Cardiac muscle cell (in vitro differentiated cells and primary cell): ENCODE measurements around the gene PRRT1. TPM values are rescaled to one million over a fixed set of nuclear protein-coding genes. Genes with fewer than 3 reads are reported as not detected.
"Not testable (repeated sequence)": the region's sequence is repeated elsewhere in the genome, so short reads cannot be mapped to it uniquely, and the experiment has no call there.

Experiments
- DNase-seq, 2 donors: peaks; one replicate each; pipeline versions ENCODE4 v3.0.0 to v3.0.0-alpha.2; 2010 to 2017; ENCODE audit warnings: low read depth in 1 of 2, low spot score in 1 of 2
- H3K27ac ChIP-seq: fragments of 200-600 bp; sonication (generic); 2 replicates; pipeline ENCODE4 v1.5.1; 2016
- H3K27me3 ChIP-seq: fragments of 200-600 bp; sonication (generic); 2 replicates; pipeline ENCODE4 v1.6.0; 2016; ENCODE audit warnings: control low read depth
- H3K36me3 ChIP-seq: fragments of 200-600 bp; sonication (generic); 2 replicates; pipeline ENCODE4 v1.5.1; 2016; ENCODE audit warnings: control low read depth
- H3K4me1 ChIP-seq: fragments of 200-600 bp; sonication (generic); 2 replicates; pipeline ENCODE4 v1.8.1; 2017; ENCODE audit warnings: low read depth, mild to moderate bottlenecking, mixed run types
- H3K4me3 ChIP-seq: fragments of 200-600 bp; sonication (generic); 2 replicates; pipeline ENCODE4 v1.5.1; 2016; ENCODE audit warnings: mild to moderate bottlenecking
- H3K9me3 ChIP-seq: fragments of 200-600 bp; sonication (generic); 2 replicates; pipeline ENCODE4 v1.5.1; 2017; ENCODE audit warnings: low read depth, mild to moderate bottlenecking, control low read depth
- polyA plus RNA-seq: library from polyadenylated mRNA; unstranded; fragments of >200 nt; fragmentation: Nextera tagmentation; extraction: Ambion mirVana; gene quantifications from 2 replicates; pipeline ENCODE4 v1.2.1, GENCODE V29; 2016
- total RNA-seq: library from RNA; depleted of rRNA; stranded (reverse); fragments of >200 nt; gene quantifications from 2 replicates; pipeline ENCODE4 v1.2.3, GENCODE V29; 2016
- TF ChIP-seq, protein P1 (sequence below): IDR thresholded peaks from 2 replicates; pipeline ENCODE4 v1.5.1; 2012; ENCODE audit warnings: low read depth, mild to moderate bottlenecking, low read length

PRRT1 gene
- total and polyA plus RNA-seq, 2 experiments from 2014 or later = 4.4 to 4.9 TPM

DNA sequence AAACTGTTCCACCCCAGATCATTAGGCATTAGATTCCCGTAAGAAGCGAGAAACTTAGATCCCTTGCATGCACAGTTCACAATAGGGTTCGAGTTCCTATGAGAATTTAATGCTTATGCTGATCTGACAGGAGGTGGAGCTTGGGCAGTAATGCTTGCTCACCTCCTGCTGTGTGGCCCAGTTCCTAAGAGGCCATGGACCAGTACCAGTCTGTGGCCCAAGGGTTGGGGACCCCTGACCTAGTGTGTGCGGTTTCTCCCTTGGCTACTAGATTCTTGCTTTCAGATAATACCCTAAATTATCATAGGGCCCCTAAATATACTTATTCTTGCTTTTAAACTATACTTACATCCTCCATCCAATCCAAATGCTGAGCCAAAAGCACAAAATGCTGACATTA, 42.6 kb upstream of the PRRT1 start:
- H3K9me3 ChIP-seq = no peaks in the 10 kb centered on the region
- H3K36me3 ChIP-seq = no peaks in the 10 kb centered on the region
- no peaks in the 10 kb centered on the region for H3K27me3 ChIP-seq
- H3K4me3 ChIP-seq = no peak overlapping the region
- H3K4me1 ChIP-seq = no peaks in the 10 kb centered on the region
- TF ChIP-seq, protein P1, sequence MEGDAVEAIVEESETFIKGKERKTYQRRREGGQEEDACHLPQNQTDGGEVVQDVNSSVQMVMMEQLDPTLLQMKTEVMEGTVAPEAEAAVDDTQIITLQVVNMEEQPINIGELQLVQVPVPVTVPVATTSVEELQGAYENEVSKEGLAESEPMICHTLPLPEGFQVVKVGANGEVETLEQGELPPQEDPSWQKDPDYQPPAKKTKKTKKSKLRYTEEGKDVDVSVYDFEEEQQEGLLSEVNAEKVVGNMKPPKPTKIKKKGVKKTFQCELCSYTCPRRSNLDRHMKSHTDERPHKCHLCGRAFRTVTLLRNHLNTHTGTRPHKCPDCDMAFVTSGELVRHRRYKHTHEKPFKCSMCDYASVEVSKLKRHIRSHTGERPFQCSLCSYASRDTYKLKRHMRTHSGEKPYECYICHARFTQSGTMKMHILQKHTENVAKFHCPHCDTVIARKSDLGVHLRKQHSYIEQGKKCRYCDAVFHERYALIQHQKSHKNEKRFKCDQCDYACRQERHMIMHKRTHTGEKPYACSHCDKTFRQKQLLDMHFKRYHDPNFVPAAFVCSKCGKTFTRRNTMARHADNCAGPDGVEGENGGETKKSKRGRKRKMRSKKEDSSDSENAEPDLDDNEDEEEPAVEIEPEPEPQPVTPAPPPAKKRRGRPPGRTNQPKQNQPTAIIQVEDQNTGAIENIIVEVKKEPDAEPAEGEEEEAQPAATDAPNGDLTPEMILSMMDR = no peak
- no peak for DNase-seq
- peak overlapping the region; percentile 98 for H3K27ac ChIP-seq

DNA sequence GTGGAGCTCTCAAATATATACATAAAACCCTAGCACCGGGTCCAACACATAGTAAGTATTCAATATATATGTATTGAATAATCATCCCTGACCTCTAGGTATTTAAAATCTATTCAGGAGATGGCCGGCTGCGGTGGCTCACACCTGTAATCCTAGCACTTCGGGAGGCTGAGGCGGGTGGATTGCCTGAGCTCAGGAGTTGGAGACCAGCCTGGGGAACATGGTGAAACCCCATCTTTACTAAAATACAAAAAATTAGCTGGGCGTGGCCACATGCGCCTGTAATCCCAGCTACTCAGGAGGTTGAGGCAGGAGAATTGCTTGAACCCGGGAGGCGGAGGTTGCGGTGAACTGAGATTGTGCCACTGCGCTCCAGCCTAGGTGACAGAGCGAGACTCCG, 41.4 kb upstream of the PRRT1 start:
- DNase-seq, H3K36me3 ChIP-seq, H3K4me3 ChIP-seq, H3K27me3 ChIP-seq, H3K4me1 ChIP-seq, H3K9me3 ChIP-seq: not testable (repeated sequence)
- peak overlapping the region; percentile 45 for H3K27ac ChIP-seq

DNA sequence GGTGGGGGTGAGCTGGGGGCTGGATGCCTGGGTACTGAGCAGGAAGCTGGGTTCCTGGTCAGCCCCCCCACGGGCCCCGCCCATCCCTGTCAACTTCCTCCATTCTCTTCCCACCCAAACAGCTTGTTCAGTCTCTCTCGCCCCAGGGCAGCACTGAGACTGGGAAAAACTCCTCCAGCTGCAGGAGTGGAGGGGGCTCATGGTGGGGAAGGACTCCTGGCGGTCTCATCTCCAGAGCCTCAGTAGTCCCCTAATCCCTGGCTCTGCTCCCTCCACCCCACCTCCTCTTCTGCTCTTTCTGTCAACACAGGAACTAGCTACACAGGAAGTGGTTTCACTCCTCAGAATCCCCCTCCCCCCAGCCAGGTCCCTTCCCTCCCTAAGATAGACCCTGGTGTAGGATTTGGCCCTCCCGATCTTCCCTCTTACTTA, 40.9 kb upstream of the PRRT1 start, which contains the start of gene GPSM3:
TSS of gene GPSM3 (minus strand) at position 36 of the 432 bp plus-strand sequence. CDS start 130 bp downstream, outside the sequence.
- peak within 1 kb of the TSS; percentile 97 for H3K27ac ChIP-seq
- peaks cover 2% of the 10 kb centered on the region for H3K36me3 ChIP-seq
- peaks cover 4% of the 10 kb centered on the region for H3K4me1 ChIP-seq
- peak in 1 of 2 donors; percentile 70 for DNase-seq
- TF ChIP-seq, protein P1 = no peak
- no peaks in the 10 kb centered on the region for H3K27me3 ChIP-seq
- no peaks in the 10 kb centered on the region for H3K9me3 ChIP-seq
- no peak within 1 kb of the TSS for H3K4me3 ChIP-seq

DNA sequence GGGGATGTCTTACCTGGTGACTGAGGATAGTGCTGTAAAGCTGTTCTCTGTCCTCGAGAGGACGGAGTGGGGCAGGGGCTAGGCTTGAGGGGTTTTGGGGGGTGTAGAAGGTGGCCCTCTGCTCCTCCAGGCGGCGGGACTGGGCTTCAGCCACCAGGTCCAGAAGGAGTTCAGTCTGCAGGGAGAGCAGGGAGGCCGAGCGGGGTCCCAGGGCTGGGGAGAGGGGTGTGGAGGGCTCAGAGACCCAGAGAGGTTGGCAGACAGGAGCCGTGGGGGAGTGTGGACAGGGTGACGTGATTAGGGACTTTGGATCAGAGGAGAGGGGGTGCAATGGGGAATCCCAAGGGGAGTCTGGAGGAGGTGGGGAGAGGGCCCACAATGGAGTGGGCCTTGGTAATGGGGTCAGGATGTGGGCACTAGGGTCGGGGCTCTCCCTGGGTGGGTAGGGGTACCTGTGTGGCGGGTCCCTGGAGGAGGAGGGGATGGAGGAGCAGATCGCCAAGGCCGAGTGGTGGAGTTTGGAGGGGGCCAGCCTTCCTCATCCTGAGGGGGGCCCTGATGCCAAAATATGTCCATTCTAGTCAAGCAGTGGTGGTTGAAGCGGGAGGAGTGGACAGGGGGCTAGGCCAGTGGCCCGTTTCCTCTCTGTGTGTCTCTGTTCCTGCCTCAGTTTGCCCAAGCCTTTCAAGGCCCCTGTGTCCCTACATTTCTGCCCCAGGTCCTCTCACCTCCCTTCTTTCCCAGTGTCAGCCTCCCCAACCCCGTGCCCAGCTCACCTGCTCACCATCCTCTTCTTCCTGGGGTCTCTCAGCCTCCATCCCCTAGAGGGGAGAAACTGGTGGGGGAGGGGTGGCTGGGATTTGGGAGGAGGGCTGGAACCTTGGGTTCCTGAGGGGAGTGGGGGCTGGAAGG, 40.2 kb upstream of the PRRT1 start:
- H3K4me1 ChIP-seq = peaks cover 4% of the 10 kb centered on the region
- peak overlapping the region; percentile 97 for H3K27ac ChIP-seq
- TF ChIP-seq, protein P1 = no peak
- H3K4me3 ChIP-seq = no peak overlapping the region
- no peaks in the 10 kb centered on the region for H3K9me3 ChIP-seq
- peaks cover 8% of the 10 kb centered on the region for H3K36me3 ChIP-seq
- no peak for DNase-seq
- H3K27me3 ChIP-seq = no peaks in the 10 kb centered on the region

DNA sequence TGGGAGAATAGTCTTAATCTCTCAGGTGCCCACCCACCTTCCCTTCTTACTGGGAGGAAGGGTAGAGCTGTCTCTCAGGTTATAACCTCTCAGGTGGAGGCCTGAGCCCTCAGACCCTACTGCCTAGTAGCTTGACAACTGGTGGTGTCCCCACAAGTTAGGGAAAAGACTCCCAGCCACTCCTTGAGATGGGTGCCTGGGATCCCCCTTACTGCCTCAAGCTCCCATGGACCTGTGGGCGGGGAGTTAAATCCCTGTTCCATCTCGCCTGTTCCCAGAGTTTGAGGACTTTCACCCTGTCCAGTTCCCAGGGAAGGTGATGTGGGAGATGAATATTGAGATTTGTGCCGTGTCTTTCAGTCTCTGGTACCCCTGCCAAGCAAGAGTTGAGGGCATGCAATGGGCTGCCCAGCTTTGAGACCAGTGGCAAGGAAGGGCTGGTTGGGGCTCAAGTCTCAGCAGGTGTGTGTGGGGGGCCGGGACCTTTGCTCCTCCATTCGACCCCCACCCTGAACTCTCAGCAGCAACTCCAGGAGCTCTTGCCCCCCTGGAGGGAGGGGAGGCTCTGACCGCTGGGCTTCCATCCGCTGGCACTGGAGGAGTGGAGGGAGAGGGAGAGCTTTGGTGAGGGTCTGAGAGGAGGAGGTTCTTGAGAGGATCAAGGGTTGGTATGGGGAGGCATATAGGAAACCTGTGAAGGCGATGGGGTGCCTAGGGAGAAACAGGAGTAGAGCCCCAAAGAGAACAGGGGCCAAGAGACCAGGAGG, 39.4 kb upstream of the PRRT1 start:
- Histone ChIP-seq H3K27ac (peak overlapping the region; percentile 97), H3K27me3 (no peaks in the 10 kb centered on the region), H3K9me3 (no peaks in the 10 kb centered on the region), H3K4me1 (peaks cover 4% of the 10 kb centered on the region), H3K36me3 (peaks cover 15% of the 10 kb centered on the region), H3K4me3 (peak overlapping the region; percentile 80)
- TF ChIP-seq, protein P1 = no peak
- no peak for DNase-seq
